GM19463 (cell line): Measurements from ENCODE around the gene MPIG6B.

Experiments
- ATAC-seq: cut with Tn5 transposase; IDR thresholded peaks from one replicate; pipeline ENCODE4 v1.9.1; 2021; ENCODE audit warnings: mild to moderate bottlenecking, moderate library complexity; ENCODE audit not compliant: unreplicated experiment

Gene MPIG6B

DNA sequence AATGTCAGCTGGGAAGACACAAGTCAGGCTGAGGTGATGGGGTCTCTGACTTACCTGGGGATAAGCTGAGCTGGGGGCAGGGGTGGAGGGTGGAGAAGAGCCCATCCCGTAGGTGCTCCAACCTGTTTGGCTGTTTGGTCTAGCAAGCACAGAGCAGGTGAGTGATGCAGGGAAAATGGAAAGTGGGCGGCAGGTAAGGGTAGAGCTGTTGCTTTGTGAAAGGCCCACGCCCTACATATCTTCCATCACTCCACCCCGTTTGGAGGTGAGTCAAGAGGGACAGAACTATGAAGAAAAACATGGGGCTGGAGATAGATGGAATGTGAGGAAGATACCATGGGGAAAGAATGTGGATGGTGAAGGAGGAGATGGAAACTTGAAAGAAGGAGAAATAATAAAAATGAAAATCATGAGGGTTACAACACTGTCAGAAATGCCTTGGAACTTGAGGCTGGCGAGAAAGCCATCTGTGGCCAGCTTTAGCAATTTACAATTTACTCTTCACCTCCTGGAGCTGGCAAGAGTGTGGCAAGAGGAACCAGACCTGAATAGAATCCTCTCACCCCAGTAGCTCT, 2.9 kb upstream of the MPIG6B start:
- ATAC-seq: no peak

DNA sequence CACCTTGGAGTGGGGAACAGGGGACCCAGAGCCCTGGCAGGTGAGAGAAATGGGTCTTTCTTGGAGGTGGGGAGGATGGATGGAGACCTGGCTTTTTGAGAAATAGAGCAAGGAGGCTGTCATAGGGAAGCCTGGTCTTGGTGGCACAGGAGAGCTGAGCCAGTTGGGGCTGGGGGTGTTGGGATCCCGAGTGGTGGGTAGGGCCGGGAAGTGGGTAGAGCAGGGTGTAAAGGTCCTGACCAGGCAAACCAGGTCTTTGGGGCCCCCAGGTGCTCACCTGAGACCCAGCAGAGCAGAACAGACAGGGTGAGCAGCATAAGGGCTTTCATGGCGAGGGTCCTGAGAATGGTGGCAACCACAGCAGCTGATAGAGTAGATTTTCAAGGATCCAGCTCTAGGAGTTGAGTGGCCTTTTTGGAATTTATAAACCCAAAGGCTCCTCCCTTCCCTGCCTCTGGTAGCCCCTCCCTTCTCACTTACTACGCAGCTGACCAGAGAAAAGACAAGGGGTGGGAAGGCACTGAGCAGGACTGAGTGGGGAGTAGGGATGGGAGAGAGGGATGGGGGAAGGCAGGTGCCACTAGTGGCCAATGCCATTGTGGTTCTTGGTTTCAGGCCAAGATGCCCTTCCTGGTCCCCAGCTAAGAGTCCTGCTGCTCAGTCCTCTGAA, 1.7 kb upstream of the MPIG6B start, which contains the start of gene LY6G6C:
TSS of gene LY6G6C (minus strand) at position 396 of the 670 bp plus-strand sequence. CDS start at position 329, 67 bp downstream.
- ATAC-seq: no peak

DNA sequence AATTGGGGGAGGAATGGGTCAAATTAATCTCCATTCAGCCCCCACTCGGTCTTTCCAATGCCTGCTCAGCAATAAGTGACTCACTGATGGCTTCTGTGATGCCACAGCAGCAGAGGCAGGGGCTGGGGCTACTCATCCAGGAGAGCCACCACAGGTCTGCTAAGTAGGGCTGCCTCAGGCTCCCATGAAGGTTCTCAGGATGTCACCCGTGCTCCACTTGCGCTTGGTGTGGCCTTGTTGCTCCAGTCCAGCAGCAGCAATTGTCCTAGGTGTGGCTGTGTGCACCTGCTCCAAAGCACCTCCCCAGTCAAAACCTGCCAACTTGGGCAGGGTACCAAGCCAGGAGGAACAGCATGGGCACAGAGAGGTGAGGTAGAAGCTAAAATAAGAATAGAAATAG, 1.0 kb upstream of the MPIG6B start:
- no peak for ATAC-seq

DNA sequence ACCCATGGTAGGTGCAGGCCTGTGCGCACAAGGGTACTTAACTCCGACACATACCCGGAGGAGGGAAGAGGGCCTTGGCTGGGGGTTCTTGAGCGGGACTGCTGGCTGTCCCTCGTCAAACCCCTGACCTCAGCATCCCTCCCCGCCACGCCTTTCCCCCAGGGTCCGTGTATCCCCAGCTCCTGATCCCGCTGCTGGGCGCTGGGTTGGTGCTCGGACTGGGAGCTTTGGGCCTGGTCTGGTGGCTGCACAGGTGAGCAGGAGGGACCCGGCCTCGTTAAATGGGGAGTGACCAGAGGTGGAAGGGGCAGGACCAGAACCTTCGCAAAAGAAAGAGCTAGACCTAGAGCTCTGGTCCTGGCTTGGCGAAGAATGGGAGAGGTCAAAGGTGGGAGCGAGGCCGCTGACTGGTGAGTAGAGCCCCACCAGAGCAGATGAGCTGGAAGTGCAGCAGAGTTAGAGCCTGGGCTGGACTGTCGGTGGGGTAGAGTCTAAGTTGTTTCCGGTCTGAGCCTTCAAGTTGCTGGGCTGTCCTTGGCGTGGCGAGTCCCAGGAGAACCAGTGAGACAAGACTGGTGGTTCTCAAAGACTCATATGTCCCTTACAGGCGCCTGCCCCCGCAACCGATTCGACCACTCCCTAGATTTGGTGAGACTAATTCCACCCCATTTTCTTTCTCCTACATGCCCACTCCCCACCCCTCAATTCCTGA, 963 bp downstream of the MPIG6B start:
- no peak for ATAC-seq

DNA sequence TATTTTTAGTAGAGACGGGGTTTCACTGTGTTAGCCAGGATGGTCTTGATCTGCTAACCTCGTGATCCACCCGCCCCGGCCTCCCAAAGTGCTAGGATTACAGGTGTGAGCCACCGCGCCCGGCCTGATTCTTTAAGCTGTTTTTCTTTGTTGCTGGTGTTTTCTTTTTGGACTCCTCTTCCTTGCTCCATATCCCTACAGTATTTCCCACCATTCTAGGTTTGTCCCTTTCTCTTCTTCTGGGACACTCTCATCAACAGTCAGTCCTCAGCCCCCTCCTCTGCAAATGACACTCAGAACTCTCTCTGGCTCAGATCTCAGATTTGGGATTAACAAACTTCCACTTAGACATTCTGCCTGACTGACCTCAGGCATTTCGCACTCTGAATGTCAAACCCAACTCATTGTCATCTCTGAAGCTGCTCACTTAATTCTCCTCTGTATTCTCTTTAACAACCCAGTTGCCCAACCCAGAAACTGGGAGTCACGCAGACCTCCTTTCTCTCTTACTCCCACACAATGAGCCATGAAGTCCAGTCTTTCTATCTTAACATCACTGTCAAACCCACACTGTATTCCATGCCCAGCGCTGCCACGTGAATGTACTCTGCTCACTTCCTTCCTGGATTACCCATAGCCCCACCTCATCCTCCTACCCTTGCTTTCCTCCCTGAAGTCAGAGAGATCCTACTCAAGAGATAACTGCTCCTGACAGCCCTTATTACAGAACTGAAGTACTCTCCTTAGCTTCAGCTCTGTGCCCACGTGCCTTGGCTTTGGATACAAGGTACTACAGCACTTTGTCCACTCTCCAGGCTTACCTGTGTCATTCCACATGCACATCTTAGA, 2.6 kb downstream of the MPIG6B start:
- ATAC-seq: no peak

DNA sequence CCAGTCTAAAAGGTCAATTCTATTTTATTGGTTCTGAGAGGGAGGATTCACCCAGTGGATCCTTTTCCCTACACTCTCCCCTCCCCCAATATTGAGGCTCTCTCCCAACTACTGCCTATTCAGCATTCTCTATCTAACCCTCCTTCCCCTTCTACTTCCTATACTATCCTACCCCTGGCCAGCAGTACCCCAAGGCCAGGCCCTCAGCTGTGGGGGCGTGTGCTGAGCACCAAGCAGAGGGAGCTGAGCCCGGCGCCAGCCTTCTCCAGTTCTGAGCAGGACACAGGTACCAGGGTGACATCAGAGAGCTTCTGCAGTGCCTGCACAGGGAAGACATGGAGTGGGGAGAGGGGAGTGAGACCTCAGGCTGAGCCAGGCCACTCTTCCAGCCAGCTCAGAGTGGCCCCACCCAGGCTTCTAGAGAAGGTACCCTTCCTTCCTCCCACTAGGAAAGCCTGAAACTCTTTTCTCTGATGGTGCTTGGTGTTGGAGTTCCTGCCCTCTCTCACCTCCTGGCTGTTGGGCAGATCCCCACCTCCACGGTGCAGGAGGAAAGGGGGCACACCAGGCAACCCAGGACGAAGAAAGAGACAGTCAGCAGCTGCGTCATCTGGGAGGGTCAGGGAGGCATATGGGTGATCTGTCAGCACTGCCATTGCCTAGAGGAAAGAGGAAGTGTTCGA, 4.0 kb downstream of the MPIG6B start:
- peak; percentile 59 for ATAC-seq

DNA sequence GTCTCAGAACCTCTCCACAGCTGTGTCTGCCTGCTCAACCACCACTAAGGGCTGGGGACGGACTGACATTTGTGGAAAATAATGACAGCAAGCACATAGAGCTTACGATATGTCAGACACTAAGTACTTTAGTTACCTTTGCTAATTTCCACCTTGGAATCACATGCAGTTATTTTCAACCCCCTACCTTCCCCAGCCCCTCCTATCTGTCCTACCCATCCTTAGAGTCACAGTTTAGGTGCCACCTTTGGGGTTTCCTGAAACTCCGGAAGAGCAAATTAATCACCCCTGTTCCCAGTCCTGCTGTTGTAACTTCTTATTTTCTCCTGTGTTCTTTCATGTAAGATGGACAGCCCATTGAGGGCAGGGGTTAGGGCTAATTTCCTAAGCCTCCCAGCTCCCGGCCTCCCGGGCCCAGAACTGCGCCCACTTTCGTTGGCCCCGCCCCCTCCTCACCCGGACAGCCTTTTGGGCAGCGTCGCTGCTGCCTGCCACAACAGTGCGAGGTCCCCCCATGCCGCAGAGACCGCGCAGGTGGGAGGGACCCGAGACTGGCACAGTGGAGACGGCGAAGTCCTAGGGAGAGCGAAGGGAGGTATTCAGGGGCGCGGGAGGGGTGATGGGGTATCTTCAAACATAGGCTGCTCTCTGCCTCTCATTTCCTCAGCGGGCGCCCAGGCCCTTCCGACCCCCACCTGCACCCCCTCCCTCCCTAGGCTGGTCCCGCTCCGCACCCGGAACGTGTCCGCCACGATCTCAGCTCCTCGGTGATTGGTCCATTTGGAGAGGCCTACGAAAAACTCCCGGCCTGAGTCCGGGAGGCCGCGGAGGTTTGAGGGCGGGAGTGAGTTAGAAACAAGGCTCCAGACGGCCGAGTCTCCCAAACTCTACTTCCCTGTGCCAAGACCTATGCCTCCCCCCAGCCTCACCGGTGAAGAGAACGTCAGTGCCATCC, 4.8 kb downstream of the MPIG6B start:
- no peak for ATAC-seq

DNA sequence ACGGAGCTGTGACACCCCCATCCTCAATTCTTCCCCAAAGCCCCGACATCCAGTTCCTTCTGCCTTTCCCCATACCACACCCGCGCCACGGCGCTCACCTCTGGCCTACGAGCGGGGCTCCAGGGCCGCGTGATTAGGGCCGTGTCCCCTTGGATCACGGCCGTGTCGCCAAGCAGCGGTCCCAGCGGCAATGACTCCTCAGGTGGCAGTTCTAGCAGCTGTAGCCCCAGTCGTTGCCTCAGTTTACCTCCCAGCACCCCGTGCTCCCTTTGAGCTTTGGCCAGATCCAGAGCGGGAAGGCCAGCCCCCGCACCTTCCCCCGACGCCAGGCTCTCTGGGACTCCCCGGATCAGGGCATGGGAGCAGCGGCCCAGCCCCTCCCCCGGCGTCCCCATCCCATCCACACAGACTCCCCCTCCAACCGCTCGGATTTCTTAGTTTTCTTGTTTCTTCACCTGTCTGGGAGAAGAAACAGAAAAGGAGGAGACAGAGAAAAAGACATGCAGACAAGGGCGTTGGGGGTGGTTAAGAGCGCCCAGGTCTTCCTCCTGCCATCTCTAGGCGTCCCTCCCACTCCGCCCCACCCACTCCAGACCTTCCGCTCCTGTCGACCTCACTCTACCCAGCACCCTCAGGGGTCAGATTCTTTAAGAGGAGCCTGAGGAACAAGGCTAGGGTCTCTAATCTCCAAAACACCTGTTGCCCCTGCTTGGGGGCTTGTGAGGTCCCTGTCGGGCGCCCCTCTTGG, 5.8 kb downstream of the MPIG6B start, which contains the start of gene DDAH2:
TSS of gene DDAH2 (minus strand) at position 533 of the 748 bp plus-strand sequence. CDS start at position 395, 138 bp downstream.
- no peak for ATAC-seq

DNA sequence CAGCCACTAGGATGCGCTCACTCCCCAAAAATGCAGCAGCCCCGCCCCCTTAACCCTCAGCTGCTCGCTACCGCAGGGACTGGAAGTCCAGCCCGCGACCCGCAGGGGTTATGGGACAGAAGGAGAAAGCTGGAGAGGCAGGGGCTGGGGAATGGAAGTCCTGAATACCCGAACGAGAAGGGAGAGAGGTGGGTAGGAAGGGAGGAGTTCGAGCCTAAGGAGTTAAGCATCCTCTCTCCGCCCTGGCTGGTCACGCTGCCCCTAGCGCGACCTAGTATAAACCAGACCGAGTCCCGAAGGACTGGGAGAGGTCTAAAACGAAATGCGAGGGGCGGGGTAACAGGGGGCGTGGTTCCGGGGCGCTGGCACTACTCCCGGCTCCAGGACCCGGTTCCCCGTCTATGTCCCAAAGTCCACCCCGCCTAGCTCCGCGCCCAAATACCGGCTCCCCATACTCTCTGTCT, 6.4 kb downstream of the MPIG6B start:
- peak; percentile 48 for ATAC-seq

DNA sequence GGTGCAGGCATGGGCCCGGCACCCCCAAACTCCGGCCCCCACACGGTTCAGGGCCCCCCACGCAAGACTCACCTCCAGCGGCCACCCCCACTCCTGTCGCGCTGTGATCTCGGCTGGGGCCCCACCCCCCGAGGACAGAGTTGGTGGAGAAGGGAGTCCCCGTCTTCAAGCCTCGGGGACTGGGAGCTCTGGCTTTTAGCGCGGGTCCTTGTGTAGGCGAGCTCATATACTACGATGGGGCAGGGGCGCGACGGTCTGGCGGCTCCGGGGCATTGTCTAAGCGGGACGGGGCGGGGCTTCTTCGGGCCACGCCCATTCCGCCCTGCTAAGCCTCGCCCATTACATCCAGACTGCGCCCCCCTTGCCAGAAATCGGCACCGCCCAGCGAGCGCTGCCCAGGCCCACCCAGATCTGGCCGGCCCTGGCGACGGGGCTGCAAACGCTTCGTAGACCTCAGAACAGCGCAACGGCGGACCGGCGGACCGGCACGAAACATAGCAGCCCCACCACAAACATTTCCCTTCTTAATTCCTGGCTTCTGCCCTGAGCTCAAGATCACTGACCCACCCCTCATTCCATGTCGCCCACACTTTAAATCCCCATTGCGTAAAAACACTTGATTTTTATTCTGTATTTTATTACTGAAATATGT, 6.9 kb downstream of the MPIG6B start:
- ATAC-seq: no peak

DNA sequence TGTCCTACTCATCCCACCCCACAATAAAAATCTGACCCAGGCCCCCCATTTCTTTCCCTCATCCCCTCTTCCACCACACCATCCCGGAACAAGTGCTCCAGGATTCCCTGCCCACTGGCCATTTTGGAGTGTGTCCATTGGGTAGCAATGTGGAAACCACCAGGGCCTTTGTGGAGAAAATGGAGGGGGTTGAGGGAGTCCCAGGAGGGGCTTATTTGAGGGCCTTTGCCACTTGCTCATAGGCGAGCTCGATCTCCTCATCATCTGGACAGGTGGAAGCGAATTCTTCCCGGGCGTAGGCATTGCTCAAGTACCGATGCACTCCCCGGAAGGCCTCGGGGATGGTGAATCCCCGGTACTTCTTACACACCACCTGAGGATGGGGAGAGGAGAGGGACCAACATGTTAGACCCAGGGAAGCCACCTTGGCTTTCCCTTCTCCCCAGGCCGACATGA, 7.5 kb downstream of the MPIG6B start:
- no peak for ATAC-seq

DNA sequence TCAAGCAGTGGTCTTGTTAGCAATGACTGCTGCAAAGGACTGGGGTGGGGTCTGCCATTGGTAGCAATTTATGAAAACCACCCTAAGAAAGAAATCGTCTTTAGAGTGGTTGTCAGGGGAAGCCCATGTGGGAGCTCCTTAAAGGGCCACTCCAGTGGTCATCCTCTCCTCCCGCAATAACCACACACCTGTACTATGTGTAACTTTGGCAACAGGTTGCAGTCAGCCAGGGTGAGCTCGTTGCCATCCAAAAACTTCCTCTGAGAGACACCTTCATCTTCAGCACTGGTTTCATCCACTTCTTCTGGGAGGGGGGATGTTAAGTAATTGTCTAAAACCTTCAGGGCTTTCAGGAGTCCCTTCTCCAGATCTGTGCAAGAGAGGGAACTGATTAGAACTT, 8.9 kb downstream of the MPIG6B start:
- ATAC-seq: no peak

DNA sequence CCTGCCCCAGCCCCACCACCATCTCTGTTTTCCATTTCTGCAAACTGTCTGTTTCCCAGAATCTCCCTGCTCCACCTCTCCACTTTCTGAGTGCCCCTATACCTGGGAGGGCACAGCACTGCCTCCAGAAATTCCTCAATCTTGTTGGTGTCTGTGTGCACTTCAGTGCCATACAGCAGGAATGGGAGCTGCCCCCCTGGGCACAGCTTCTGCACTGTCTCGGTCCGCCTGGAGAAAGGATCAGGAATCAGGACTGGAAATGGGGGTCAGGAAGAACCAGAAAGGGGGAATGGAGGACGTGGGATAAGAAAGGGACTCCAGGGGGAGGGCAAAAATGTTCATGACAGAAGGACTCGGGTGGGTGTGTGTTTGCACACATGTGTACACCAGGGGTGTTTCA, 10.6 kb downstream of the MPIG6B start:
- ATAC-seq: no peak

DNA sequence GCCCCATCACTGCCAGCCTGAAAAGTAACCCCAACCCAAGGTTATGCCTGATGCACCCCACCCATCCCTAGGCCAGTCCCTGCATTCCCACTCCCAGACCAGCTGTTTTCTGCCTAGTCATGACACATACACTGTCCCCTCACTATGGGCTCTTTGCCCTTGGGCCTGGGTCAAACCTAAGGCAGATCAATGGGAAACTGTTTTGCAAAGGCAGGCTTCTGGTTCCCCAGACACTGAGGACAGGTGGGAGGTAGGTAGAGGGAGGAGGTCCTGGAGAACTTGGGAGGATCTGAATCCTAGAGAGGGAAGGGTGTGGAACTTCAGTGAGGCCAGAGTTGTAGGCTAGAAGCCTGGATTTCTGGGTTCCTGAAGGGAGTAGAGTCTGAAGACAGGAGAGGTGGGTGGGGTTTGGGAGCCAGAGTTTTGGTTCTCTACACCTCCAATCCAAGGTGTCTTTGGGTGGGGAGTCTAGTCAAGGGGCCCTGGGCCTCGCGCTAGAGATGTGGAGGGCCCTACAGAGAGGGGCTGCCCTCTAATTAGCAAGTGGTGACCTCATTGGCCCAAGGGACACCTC, 11.2 kb downstream of the MPIG6B start:
- ATAC-seq: no peak

DNA sequence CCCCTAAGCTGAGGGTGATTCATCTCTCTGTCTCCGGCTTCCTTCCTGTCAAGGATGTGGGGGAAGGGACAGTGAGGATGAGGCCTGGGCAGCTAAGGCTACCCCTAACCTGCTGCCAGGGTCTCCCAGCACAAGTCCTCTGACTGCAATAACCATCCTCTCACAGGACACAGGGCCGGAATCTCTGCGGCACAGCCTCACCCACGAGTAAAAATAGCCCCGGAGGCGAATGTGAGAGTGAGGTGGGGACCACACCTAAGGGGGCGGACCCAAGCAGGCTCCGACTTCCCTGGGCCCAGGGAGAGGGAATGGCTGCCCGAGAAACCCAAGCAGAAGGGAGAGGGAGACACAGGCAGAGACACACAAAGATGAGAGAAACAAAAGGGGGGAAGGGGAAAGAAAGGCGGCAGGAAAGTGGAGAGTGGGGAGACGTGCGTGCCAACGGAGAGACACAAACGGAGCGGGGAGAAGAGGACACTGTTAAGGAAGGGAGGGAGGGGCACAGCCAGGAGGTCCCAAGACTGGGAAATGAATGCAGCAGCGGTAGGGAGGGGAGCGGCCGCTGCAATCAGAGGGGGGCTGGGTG, 11.7 kb downstream of the MPIG6B start:
- ATAC-seq: peak; percentile 29

DNA sequence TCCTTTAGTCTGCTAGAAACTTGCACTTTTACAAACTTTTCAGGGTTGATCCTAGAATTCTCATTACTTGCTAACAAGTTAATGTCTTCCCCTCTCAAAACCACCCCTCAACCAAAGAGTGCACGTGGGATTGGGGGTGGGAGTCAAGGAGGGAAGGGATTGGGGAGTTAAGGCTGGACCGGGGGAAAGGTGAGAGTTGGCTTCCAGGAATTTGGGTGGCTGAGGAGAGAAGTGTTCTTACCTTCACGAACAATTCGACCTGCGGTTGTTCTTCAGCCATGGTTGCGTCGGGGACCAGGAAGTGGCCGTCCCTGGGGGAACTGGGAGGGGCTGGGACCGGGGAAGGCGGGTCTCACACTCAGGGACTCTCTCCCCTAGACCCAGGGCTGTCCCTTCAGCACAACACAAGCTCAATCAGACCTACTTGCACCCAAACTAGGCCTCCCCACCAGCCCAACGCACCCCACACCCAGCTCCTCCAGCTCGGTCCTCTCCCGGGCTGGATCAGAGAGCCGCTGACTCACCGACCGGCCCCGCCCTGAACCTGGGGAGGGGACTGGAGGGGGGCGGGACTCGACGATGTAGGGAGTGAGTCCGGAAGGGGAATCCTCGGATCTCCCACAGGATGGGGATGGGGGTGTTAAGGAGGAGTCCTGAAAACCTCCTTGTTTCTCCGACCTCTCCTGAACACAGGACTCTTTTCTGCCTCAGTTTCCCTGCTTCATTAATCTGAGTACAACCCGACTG, 13.0 kb downstream of the MPIG6B start, which contains the start of gene CLIC1:
TSS of gene CLIC1 (minus strand) at position 510 of the 747 bp plus-strand sequence. CDS start at position 280, 230 bp downstream.
- ATAC-seq: peak; percentile 27
